Lower leg skin (tissue), 4 donors: ENCODE results near the gene PSTK. TPM values are rescaled to one million over a fixed set of nuclear protein-coding genes. Genes with fewer than 3 reads are reported as not detected.

Experiments
- DNase-seq, 2 donors: peaks; one replicate each; pipeline ENCODE4 v3.0.0-alpha.2; 2019; ENCODE audit warnings: low spot score in 2 of 2
- H3K4me3 ChIP-seq: fragments of 200-600 bp; sonication (generic); 2 replicates; pipeline ENCODE4 v1.5.1; 2017; ENCODE audit warnings: mild to moderate bottlenecking, low read depth; ENCODE audit not compliant: poor library complexity, severe bottlenecking
- CTCF ChIP-seq, 3 donors: fragments of 450-650 bp; IDR thresholded peaks; one replicate each; pipeline ENCODE4 v1.5.1; 2016; ENCODE audit warnings: antibody characterized with exemption in 3 of 3, mild to moderate bottlenecking in 3 of 3, moderate library complexity in 2 of 3
- POLR2A ChIP-seq, 2 donors: fragments of 450-650 bp; IDR thresholded peaks; one replicate each; pipeline ENCODE4 v1.6.1; 2016 to 2017; ENCODE audit warnings: antibody characterized with exemption in 2 of 2, mild to moderate bottlenecking in 1 of 2, moderate library complexity in 1 of 2
- WGBS, 2 donors: methylation state at CpG; one replicate each; pipeline ENCODE4 v1.1.5; 2018; 5-methylcytosine and 5-hydroxymethylcytosine counted together
- intact Hi-C: fragments of 100-400 bp; cut with DNase I; formaldehyde crosslinking; loops from one replicate; pipeline ENCODE4 v1.15.0; 2023; ENCODE audit warnings: low total_unique reads
- total RNA-seq, 4 donors: library from RNA; depleted of rRNA; stranded (reverse); fragments of >200 nt; gene quantifications; one replicate each; pipeline ENCODE4 v1.1.0, GENCODE V29; 2016

Gene PSTK
- total RNA-seq, 4 donors from 2014 or later, result 0.84 to 5.7 (median 2.2) TPM

GRCh38 chr10:122953902-122954730 is 26.1 kb upstream of the PSTK start, which contains the start of gene C10orf88:
Gene C10orf88 (minus strand): TSS chr10:122954227. CDS start chr10:122954178, 49 bp downstream.
- intact Hi-C loops, result no loop called here
- TF ChIP-seq POLR2A (IDR thresholded peaks at IDR 0.05), result no peak
- TF ChIP-seq CTCF (IDR thresholded peaks at IDR 0.05), result no peak
- H3K4me3 ChIP-seq, result peak within 1 kb of the TSS; percentile 92
- peak; percentile 92 to 98 for DNase-seq
- 10 to 11% methylated on average over 43 to 56 of the region's 77 CpGs for WGBS, 2 donors

- no peak for DNase-seq
- TF ChIP-seq CTCF (IDR thresholded peaks at IDR 0.05) (no peak), POLR2A (IDR thresholded peaks at IDR 0.05) (no peak)
- H3K4me3 ChIP-seq, result no peak overlapping the region
- WGBS, 2 donors, result 66 to 69% methylated on average over 13 of the region's 13 CpGs
- intact Hi-C loops, result no loop called here
Measured at GRCh38 chr10:122954731-122955050, 25.5 kb upstream of the PSTK start.

- no peak for DNase-seq
- intact Hi-C loops, result no loop called here
- 91 to 92% methylated on average over 1 of the region's 1 CpG for WGBS, 2 donors
- TF ChIP-seq POLR2A (IDR thresholded peaks at IDR 0.05) (no peak), CTCF (IDR thresholded peaks at IDR 0.05) (no peak)
- no peak overlapping the region for H3K4me3 ChIP-seq
Measured at GRCh38 chr10:122955892-122956291, 24.3 kb upstream of the PSTK start.

GRCh38 chr10:122957474-122957873 is 22.7 kb upstream of the PSTK start:
- intact Hi-C loops, result no loop called here
- WGBS, 2 donors, result 83 to 86% methylated on average over 5 of the region's 5 CpGs

DNA sequence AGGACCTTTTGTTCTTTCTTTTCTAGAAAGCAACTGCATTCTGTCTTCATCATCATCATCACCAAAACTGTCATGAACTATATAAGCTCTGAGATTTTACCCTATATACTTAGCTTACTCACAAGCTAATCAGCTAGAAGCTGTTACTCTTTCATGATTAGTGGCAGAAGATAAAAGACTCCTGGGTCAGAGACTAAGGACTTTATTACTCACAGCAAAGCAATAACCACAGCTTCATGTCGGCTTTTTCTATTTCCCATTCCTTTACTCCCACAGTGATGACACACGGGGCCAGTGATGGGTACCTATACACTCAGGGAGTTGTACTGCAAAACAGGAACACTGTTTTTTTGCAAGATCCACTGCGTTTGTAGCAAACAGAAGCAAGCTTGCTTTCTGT is 17.8 kb upstream of the PSTK start:
- no peak overlapping the region for H3K4me3 ChIP-seq
- no peak for DNase-seq
- intact Hi-C loops, result no loop called here
- WGBS, 2 donors, result 56 to 75% methylated on average over 3 of the region's 3 CpGs
- no peak for TF ChIP-seq POLR2A (IDR thresholded peaks at IDR 0.05)
- TF ChIP-seq CTCF (IDR thresholded peaks at IDR 0.05), result no peak

More at GRCh38 chr10:122957474-122957873, 22.7 kb upstream of the PSTK start:
- TF ChIP-seq CTCF (IDR thresholded peaks at IDR 0.05), result no peak
- no peak for TF ChIP-seq POLR2A (IDR thresholded peaks at IDR 0.05)
- DNase-seq, result no peak
- no peak overlapping the region for H3K4me3 ChIP-seq

- intact Hi-C loops, result no loop called here
- TF ChIP-seq CTCF (IDR thresholded peaks at IDR 0.05) (no peak), POLR2A (IDR thresholded peaks at IDR 0.05) (no peak)
- H3K4me3 ChIP-seq, result no peak overlapping the region
Measured at GRCh38 chr10:122966879-122967278, 13.3 kb upstream of the PSTK start.

More at GRCh38 chr10:122966879-122967278, 13.3 kb upstream of the PSTK start:
- DNase-seq, result no peak
